Left lung (tissue), 10 donors: ENCODE data around the gene MSH3. TPM values are rescaled to one million over a fixed set of nuclear protein-coding genes. Genes with fewer than 3 reads are reported as not detected.
"Not testable (repeated sequence)": the region's sequence is repeated elsewhere in the genome, so short reads cannot be mapped to it uniquely, and the experiment has no call there.

Experiments
- ATAC-seq: fragments of 200-7000 bp; cut with Tn5 transposase; one replicate; pipeline ENCODE4 v1.9.1; 2020; ENCODE audit warnings: moderate library complexity
- DNase-seq, 4 donors: peaks; one replicate each; pipeline ENCODE4 v3.0.0-alpha.2; 2013 to 2020
- H3K27ac ChIP-seq, 2 donors: fragments of 200-600 bp; sonication (generic) in 1 of 2; one replicate each; pipeline versions ENCODE4 v1.5.0 to v1.8.0; 2020 to 2021
- H3K27me3 ChIP-seq, 2 donors: fragments of 200-600 bp; sonication (generic) in 1 of 2; one replicate each; pipeline versions ENCODE4 v1.5.0 to v1.8.0; 2020 to 2021
- H3K36me3 ChIP-seq, 2 donors: fragments of 200-600 bp; sonication (generic) in 1 of 2; one replicate each; pipeline versions ENCODE4 v1.5.0 to v1.8.0; 2020 to 2021
- H3K4me1 ChIP-seq, 2 donors: fragments of 200-600 bp; one replicate each; pipeline ENCODE4 v1.8.0; 2021
- H3K4me3 ChIP-seq, 2 donors: fragments of 200-600 bp; sonication (generic) in 1 of 2; one replicate each; pipeline versions ENCODE4 v1.5.0 to v1.8.0; 2020 to 2021; ENCODE audit warnings: mild to moderate bottlenecking in 1 of 2
- H3K9me3 ChIP-seq, 2 donors: fragments of 200-600 bp; sonication (generic) in 1 of 2; one replicate each; pipeline versions ENCODE4 v1.5.0 to v1.8.0; 2020 to 2021
- intact Hi-C, 2 donors: fragments of 100-400 bp; cut with DNase I; formaldehyde crosslinking; loops; one replicate each; pipeline versions ENCODE4 v1.11.2 to v1.14.2; 2022
- polyA plus RNA-seq, 6 donors: library from polyadenylated mRNA; unstranded; fragments of 120-200 nt; gene quantifications; one replicate each; pipeline ENCODE4 v1.2.1, GENCODE V29; 2013; ENCODE audit not compliant: insufficient read length in 6 of 6
- total RNA-seq, 2 donors: library from RNA; stranded (reverse); fragmentation: NEBNext Ultra II Directional; extraction: Animal tissue kit (Norgen Biotek cat#: 25700); gene quantifications; one replicate each; pipeline ENCODE4 v1.2.1, GENCODE V29; 2021
- TF ChIP-seq, protein P1 (sequence below), 2 donors: fragments of 200-600 bp; sonication (generic) in 1 of 2; IDR thresholded peaks; one replicate each; pipeline versions ENCODE4 v1.5.0 to v1.8.0; 2021; ENCODE audit warnings: antibody characterized with exemption in 2 of 2
- donor health status: DM: no; HTN: yes; CAD: no.
- donor health status: DM: no; HTN: no; CAD: no.

MSH3 gene
- total and polyA plus RNA-seq, 8 donors, result 12.7 to 20.1 (median 16.2) TPM

DNA sequence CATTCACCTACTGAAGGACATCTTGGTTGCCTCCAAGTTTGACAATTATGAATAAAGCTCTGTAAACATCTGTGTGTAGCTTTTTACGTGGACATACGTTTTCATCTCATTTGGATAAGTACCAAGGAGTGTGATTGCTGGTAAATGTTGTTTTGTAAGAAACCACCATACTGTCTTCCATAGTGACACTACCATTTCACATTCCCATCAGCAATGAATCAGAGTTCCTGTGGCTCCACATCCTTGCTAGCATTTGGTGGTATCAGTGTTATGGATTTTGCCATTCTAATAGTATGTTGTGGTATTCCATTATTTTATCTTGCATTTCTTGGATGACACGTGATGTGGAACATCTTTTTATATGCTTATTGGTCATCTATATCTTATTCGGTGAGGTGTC lies 227.3 kb downstream of the MSH3 start:
- no peak for DNase-seq
- TF ChIP-seq, protein P1, sequence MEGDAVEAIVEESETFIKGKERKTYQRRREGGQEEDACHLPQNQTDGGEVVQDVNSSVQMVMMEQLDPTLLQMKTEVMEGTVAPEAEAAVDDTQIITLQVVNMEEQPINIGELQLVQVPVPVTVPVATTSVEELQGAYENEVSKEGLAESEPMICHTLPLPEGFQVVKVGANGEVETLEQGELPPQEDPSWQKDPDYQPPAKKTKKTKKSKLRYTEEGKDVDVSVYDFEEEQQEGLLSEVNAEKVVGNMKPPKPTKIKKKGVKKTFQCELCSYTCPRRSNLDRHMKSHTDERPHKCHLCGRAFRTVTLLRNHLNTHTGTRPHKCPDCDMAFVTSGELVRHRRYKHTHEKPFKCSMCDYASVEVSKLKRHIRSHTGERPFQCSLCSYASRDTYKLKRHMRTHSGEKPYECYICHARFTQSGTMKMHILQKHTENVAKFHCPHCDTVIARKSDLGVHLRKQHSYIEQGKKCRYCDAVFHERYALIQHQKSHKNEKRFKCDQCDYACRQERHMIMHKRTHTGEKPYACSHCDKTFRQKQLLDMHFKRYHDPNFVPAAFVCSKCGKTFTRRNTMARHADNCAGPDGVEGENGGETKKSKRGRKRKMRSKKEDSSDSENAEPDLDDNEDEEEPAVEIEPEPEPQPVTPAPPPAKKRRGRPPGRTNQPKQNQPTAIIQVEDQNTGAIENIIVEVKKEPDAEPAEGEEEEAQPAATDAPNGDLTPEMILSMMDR (IDR thresholded peaks at IDR 0.05), result no peak
- intact Hi-C loops, result no loop called here
- no peaks in the 10 kb centered on the region for H3K27me3 ChIP-seq
- H3K9me3 ChIP-seq, result no peaks in the 10 kb centered on the region
- no peak for ATAC-seq
- no peak overlapping the region for H3K4me3 ChIP-seq
- no peak overlapping the region for H3K27ac ChIP-seq
- H3K4me1 ChIP-seq, result no peaks in the 10 kb centered on the region
- H3K36me3 ChIP-seq, result peaks cover 0 to 13% of the 10 kb centered on the region in 2 donors

DNA sequence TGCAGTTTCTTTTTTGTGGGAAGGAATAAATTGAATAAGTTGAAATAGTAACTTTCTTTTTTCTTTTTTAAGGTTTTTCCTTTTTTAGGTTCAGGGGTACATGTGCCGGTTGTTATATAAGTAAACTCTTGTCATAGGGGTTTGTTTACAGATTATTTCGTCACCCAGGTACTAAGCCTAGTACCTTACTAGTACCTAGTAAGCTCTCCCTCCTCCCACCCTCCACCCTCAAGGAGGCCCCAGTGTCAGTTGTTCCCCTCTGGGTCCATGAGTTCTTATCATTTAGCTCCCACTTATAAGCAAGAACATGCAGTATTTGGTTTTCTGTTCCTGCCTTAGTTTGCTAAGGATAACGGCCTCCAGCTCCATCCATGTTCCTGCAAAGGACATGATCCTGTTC lies 228.9 kb downstream of the MSH3 start:
- ATAC-seq, DNase-seq, H3K4me1 ChIP-seq, H3K27ac ChIP-seq, intact Hi-C loops, H3K36me3 ChIP-seq, H3K4me3 ChIP-seq, H3K27me3 ChIP-seq, H3K9me3 ChIP-seq: not testable (repeated sequence)

DNA sequence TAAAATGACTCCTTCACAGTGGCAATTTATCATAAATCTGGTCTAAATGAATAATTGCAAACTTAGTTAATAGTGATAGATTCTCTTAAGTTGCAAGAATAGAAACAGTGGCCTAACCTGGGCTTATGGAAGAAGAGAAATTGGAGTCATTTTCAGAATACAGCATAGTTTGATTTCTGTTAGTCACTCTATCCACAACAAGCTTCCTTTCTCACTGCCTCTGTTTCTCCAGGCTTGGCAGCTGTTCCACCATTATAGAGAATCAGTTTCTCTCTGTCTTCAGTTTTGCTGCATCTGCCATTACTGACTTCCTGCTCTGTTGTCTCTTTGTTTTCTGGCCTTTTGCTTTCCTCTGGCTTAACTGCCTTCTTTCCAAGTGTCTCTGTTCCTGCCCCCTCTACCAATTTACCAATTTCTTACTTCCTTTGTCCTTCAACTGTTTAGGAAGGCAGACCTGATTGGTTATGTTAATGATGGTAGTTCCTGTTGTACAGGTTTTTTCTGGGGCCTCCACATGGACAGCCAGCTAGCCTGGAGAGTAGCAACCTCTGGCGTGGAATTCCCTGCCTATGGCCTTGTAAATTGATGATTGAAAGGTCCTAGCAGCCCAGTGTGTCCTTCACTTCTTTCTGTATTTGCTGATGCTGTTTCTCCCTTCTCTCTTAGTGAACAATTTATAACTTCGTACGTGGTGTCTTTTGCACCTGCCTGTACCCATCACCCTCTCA lies 229.8 kb downstream of the MSH3 start:
- ATAC-seq (no peak), DNase-seq (no peak)
- TF ChIP-seq, protein P1 (IDR thresholded peaks at IDR 0.05), result no peak
- Histone ChIP-seq H3K4me1 (no peaks in the 10 kb centered on the region), H3K9me3 (no peaks in the 10 kb centered on the region), H3K27ac (no peak overlapping the region), H3K36me3 (peaks cover 0 to 3% of the 10 kb centered on the region in 2 donors), H3K27me3 (no peaks in the 10 kb centered on the region), H3K4me3 (no peak overlapping the region)
- intact Hi-C loops, result no loop called here

DNA sequence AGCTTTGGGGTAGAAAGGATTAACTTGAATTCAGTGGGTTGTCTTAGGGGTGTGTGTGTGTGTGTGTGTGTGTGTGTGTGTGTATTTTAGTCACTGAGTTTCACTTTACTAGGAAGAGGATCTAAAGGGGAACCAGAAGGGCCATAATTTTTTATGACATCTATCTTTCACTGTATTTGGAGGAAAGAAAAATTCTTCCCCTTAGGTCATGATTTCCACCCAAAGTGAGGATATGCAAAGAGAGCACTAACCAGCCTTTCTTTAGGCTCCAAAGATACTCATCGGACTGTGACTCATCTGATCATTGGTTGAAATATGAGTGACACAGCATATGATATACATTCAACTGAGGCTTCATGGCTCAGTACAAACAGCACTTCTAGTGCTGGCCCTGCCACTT lies 230.5 kb downstream of the MSH3 start:
- Histone ChIP-seq H3K4me3 (no peak overlapping the region), H3K9me3 (no peaks in the 10 kb centered on the region), H3K27ac (no peak overlapping the region), H3K27me3 (no peaks in the 10 kb centered on the region), H3K36me3 (peaks cover 0 to 7% of the 10 kb centered on the region in 2 donors), H3K4me1 (no peaks in the 10 kb centered on the region)
- intact Hi-C loops, result no loop called here
- DNase-seq (no peak), ATAC-seq (no peak)
- TF ChIP-seq, protein P1 (IDR thresholded peaks at IDR 0.05), result no peak

DNA sequence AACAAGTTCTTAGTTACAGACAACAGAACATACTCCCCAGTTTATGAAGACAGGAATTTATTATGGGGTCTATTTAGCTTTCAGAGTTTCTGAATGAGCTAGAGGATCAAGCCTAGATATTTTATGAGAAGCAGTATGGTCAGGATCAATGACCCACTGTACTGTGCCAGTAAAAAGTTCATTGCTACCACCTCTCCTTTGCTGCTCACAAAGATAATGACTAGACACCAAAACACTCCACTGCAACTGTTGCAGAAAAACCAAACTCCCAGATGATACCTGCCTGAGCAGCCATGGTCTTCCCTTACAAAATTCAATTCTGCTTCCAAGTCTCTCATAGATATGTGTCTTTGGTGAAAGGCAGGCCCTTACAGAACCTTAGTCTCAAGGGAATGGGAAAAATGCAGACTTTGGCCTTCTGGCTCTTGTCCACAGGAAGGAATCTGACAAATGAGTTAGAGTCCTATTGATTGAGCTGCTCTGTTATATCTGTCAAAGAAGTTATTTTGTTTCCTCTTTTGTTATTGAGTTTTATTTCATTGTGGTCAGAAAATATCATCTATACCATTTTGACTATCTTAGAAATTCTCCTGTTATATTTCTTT lies 231.0 kb downstream of the MSH3 start:
- Histone ChIP-seq H3K4me1 (no peaks in the 10 kb centered on the region), H3K4me3 (no peak overlapping the region), H3K27ac (no peak overlapping the region), H3K9me3 (no peaks in the 10 kb centered on the region), H3K27me3 (no peaks in the 10 kb centered on the region), H3K36me3 (peaks cover 0 to 12% of the 10 kb centered on the region in 2 donors)
- TF ChIP-seq, protein P1 (IDR thresholded peaks at IDR 0.05), result no peak
- no peak for DNase-seq
- ATAC-seq, result no peak
- intact Hi-C loops, result no loop called here
